NCI-H146 treated with DMSO at 0.1 percent for 48 hours (cell line): ENCODE results near the gene GJD3.
"Not testable (repeated sequence)": the region's sequence is repeated elsewhere in the genome, so short reads cannot be mapped to it uniquely, and the experiment has no call there.

Experiments used
- DNase-seq: peaks from one replicate; lab custom pipeline; 2025; ENCODE audit not compliant: unreplicated experiment; lab: John Stamatoyannopoulos, UW

Gene GJD3, protein sequence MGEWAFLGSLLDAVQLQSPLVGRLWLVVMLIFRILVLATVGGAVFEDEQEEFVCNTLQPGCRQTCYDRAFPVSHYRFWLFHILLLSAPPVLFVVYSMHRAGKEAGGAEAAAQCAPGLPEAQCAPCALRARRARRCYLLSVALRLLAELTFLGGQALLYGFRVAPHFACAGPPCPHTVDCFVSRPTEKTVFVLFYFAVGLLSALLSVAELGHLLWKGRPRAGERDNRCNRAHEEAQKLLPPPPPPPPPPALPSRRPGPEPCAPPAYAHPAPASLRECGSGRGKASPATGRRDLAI

DNA sequence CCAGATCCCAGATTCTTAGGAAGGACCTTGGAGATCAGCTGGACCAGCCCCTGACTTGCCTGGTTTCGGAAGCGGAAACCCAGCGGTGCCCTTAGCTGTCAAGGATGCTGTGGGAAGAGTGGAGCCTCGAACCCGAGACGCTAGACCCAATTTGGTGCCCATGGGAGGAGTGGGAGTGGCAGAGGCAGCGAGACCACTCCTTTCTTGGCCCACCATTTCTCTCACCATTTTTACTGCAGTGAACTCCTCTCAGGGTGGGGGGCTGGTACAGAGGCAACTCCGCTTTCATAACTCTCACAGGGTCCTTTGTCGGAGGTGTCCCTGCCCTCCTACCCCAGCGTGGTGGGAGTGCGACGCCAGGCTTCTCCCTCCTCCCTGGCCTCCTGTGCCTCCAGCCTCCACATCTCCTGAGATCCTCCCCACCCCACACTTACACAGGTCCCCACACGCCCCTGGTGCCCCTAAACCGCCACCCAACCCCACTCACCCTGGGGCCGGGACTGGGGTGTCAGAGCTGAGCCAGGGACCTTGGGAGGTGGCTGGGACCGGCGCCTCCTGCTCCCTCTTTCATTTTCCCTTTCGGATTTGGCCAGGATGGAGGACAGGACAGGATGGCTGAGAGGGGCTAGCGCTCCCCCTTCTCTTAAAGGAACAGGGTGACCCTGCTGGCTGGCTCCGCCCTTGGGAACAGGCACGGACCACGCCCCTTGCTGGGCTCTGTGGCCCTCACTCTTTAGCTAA lies at the start of gene GJD3:
TSS of gene GJD3 (minus strand) at position 617 of the 741 bp plus-strand sequence. CDS start 922 bp downstream, outside the sequence.
- no peak for DNase-seq

DNA sequence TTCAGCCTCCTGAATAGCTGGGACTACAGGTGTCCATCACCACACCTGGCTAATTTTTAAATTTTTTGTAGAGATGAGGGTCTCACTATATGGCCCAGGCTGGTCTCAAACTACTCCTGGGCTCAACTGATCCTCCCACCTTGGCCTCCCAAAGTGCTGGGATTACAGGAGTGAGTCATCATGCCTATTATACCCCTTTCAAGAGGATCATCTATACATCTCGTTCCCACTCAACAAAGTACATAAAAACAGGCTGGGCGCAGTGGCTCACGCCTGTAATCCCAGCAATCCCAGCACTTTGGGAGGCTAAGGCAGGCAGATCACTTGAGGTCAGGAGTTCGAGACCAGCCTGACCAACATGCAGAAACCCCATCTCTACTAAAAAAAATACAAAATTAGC lies 49.8 kb upstream of the GJD3 start:
- DNase-seq = not testable (repeated sequence)

DNA sequence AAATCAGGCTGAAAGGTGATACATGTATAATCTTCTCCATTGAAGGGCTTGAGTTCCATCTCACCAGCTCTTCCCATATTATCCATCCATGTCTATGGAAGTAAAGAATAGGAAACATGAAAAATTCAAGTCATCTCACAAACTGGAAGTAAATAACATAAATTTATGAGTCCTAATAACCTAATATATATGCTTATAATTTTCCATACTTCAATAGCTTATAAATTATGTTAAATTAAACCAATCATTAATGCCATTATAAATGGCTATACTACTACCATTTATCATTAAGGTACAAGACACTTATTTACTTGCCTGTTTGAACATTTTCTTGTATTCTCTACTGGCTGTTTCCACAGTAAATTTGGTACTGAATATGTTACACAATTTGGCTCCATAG lies 48.3 kb upstream of the GJD3 start:
- no peak for DNase-seq

DNA sequence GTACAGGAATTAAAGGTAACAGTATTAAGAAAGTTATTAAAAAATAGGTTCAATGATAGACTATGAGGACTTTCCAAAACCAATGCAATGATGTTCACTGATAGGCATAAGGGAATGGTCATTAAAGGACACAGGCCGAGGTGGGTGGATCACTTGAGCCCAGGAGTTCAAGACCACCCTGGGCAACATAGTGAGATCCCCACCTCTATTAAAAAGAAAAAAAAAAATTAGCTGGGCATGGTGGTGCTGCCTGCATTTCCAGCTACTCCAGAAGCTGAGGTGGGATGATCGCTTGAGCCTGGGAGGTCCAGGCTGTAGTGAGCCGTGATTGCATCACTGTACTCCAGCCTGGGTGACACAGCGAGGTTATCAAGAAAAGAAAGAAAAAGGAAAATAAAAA lies 47.3 kb upstream of the GJD3 start:
- DNase-seq = no peak

DNA sequence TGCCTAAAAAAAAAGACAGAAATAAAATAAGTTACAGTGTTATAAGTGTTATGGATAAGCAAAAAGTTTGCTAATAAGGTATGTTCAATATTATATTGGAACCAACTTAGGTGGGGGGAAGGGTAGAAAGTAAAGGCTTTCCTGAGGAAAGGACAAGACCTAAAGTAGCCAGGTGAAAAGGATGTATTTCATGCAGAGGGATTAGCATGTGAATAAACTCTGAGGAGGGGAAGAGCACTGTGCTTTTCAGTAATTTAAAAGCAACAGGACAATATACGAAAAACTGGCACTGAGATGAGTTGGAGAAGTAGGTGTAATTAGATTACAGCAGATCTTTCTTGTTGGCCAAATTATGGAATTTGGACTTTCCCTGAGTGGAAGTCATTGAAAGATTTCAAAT lies 45.5 kb upstream of the GJD3 start:
- DNase-seq = no peak

DNA sequence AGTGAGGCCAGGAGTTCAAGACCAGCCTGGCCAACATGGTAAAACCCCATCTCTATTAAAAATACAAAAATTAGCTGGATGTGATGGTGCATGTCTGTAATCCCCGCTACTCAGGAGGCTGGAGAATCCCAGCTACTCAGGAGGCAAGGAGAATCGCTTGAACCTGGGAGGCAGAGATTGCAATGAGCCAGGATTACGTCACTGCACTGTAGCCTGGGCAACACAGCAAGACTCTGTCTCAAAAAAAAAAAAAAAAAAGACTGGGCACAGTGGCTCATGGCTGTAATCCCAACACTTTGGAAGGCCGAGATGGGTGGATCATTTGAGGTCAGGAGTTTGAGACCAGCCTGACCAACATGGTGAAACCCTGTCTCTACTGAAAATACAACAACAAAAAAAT lies 45.0 kb upstream of the GJD3 start:
- DNase-seq = not testable (repeated sequence)

DNA sequence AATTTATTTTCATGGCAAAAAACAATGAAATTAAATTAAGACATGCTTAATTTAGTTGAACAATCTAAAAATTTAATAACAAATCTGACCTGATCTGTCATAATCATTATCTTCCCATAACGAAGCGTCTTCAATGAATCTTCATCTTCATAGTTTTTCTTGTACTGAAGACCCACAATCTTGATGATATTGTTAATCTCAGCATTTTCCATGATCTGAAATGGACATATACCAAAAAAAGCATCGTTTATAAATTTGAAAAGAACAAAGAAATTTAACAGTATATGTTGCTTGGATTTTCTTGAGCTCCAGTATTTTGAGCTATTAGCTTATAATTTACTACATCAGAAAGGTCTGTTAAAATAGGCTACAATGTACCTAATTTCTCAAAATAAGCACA lies 42.9 kb upstream of the GJD3 start:
- no peak for DNase-seq

DNA sequence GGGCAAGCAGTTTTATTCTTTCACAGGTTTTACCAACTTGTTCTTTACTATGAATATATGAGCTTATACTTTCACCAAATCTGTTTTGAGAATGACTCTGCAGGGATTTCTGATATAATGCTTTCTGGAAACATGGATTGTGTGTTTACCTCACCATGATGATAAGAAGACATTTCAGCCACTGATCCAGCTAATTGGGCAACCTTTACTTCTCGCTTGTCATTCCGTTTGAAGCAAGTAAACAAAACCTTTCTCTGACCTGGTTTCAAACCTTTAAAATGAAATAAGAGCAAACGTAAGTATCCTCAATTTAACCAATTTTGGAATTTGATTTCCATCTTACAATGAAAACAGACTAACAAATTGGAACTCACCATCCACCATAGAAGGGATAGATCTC lies 39.5 kb upstream of the GJD3 start:
- DNase-seq = no peak

DNA sequence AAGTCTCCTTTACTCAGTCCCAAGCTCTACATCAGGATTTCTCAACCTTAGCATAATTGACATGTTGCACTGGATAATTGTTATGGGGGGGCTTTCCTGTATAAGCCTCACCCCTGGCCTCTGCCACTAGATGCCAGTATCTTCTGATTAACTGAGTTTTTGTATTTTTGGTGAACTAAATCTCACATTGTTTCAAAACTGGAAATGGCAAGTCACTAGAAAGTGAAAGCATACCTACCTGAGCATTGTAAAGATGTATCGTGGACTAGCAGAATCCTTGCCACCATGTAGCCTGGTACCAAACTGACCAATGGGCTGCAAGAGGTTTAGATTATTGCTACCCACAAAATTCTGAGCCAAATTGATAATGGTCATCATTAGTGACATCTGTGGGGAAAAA lies 38.1 kb upstream of the GJD3 start:
- DNase-seq = no peak

DNA sequence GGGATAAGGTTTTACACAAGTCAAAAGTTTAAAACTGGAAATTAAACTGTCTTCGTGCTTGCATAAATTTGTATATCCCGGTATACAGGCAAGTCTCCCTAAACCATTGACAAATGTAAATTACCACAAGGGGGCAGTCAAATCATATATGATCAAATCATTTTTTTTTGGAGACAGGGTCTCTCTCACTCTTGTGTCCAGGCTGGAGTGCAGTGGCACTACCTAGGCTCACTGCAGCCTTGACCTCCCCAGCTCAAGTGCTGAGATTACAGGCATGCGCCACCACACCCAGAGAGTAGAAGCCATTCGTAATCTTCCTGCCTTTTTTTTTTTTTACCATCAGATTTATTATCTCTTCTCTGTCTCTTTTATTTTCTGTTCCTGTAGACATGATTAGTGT lies 34.6 kb upstream of the GJD3 start:
- DNase-seq = no peak

DNA sequence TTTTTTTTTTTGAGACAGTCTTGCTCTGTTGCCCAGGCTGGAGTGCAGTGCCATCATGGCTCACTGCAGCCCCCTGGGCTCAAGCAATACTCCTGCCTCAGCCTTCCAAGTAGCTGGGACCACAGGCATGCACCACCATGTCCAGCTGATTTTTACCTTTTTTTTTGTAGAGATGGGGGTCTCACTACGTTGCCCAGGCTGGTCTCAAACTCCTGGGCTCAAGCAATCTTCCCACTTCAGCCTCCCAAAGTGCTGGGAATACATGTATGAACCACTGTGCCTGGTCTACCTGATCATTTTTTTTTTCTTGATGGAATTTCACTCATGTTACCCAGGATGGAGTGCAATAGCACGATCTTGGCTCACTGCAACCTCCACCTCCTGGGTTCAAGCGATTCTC lies 22.0 kb upstream of the GJD3 start:
- not testable (repeated sequence) for DNase-seq

DNA sequence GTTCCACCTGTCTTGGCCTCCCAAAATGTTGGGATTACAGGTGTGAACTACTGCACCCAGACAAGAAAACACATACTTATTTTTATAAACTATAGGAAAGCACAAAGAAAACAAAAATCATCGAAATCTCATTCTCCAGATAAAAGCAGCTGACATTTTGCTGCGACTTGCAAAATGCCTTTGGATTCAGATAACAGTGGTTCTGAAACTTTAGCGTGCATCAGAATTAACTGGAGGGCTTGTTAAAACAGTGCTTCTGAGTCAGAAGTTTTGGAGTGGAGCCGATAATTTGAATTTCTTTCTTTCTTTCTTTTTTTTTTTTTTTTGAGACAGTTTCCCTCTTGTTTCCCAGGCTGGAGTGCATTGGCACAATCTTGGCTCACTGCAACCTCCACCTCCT lies 17.7 kb upstream of the GJD3 start:
- DNase-seq = no peak

DNA sequence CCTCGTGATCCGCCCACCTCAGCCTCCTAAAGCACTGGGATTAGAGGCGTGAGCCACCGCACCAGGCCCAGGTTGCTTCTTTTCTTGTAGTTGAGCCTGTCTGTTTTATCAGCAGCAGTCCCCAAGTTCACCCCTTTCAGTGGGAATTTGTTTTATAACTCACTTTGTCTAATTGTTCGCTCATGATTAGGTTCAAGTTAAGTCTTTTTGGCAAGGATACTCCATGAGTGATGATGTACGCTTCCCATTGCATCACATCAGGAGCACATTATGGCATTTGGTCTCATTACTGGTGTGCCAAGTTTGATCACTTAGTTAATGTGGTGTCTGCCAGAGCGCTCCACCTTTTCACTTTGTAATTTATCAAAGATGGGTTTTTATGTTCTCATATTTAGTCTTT lies 14.4 kb upstream of the GJD3 start:
- DNase-seq = no peak

DNA sequence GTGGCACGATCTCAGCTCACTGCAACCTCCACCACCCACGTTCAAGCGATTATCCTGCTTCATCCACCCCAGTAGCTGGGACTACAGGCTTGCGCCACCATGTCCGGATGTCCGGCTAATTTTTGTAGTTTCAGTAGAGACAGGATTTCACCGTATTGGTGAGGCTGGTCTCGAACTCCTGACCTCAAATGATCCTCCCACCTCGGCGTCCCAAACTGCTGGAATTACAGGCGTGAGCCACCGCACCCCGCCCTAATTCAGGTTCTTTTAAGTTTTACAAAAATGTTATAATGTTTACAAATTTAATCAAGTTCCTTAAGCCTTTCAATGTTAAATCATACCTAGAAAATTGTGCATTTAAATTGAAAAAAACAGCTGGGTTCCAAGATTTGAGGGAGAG lies 13.3 kb upstream of the GJD3 start:
- DNase-seq = no peak

DNA sequence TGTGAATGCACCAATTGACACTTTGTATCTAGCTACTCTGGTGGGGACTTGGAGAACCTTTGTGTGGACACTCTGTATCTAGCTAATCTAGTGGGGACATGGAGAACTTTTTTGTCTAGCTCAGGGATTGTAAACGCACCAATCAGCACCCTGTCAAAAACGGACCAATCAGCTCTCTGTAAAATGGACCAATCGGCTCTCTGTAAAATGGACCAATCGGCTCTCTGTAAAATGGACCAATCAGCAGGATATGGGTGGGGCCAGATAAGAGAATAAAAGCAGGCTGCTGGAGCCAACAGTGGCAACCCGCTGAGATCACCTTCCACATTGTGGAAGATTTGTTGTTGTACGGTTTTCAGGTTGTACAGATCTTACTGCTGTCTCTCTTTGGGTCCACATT lies 12.0 kb upstream of the GJD3 start:
- not testable (repeated sequence) for DNase-seq

DNA sequence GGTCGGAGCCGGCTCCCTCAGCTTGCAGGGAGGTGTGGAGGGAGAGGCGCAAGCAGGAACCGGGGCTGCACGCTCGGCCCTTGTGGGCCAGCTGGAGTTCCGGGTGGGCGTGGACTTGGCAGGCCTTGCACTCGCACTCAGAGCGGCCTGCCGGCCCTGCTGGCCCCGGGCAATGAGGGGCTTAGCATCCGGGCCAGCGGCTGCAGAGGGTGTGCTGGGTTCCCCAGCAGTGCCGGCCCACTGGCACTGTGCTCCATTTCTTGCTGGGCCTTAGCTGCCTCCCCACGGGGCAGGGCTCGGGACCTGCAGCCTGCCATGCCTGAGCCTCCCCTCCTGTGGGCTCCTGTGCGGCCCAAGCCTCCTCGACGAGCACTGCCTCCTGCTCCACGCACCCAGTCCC lies 11.2 kb upstream of the GJD3 start:
- DNase-seq = not testable (repeated sequence)

DNA sequence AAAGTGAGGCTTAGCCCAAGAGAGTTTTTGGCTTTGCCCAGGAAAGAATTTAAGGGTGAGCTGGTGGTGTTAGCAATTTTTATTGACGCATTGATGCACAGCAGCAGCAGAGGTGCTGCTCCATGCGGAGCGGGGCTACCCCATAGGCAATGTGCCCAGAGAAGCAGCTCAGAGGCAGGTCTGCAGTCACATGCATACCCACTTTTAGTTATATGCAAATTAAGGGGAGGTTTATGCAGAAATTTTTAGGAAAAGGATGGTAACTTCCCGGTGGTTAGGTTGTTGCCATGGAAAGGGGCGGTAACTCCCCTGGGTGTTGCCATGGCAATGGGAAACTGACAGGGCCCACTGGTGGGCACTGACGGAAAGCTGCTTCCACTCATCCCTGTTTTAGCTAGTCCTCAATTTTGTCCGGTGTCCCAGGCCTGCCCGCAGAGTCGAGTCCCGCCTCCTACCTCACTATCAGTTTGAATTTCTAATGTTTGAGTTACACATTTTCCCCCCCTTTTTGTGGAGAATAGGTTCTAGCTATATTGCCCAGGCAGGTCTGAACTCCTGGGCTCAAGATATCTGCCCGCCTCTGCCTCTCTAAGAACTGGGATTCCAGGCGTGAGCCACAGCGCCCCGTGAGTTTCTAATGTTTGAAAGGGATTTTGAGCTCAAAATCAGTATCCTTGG lies 10.4 kb upstream of the GJD3 start:
- no peak for DNase-seq

DNA sequence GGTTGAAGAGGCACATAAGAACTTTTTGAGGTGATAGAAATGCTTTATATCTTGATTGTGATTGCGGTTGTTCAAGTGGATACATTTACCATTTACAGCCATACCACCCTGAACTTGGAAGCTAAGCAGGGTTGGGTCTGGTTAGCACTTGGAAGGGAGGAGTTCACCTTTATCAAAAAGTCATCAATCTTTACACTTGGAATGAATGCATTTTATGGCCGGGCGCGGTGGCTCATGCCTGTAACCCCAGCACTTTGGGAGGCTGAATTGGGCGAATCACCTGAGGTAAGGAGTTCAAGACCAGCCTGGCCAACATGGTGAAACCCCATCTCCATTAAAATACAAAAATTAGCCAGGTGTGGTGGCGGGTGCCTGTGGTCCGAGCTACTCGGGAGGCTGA lies 9.5 kb upstream of the GJD3 start:
- DNase-seq = no peak

DNA sequence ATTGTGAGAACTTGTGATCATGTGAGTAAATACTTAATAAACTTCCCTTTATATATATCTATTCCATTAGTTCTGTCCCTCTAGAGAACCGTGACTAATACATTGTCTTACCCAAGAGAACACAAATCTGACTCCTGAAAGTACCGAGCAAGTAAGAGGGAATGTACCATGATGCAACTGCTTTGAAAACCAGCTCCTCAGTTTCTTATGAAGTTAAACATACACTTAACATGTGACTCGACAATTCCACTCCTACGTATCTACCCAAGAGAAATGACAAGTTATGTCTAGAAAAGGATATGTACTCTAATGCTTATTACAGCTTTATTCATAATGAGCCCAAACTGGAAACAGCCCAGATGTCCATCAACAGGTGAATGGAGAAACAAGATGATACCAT lies 8.8 kb upstream of the GJD3 start:
- DNase-seq = no peak

DNA sequence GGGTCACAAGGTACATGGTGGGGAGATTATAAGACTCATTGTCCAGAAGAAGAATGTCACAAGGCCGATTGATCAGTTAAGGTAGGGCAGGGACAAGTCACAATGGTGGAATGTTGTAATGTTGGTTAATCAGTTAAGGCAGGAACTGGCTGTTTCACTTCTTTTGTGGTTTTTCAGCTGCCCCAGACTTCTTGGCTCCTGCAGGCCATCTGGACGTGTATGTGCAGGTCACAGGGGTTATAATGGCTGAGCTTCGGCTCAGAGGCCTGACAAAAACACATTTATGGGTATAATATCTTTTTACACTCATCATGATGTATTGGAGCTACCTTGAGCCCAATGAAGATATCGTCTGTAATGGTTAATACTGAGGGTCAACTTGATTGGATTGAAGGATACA lies 8.1 kb upstream of the GJD3 start:
- DNase-seq = not testable (repeated sequence)

DNA sequence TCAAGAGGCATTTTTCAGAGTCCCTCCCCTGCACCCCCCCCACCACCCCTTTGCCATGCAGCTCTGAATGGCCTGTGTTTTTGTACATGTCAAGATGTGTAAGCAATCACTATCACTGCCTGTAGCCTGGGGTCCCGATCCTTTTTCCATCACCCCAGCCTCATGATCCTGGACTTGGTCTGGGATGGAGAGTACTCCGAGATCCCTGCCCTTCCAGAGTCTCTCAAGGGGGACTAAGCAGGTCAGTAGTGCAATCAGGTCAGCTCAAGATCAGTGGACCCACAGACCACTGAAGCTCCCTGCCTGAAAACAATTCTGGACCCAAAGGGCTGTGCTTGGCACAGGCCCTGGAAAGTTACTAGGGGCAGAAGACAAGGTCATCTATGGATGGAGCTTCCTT lies 7.5 kb upstream of the GJD3 start:
- DNase-seq = no peak

DNA sequence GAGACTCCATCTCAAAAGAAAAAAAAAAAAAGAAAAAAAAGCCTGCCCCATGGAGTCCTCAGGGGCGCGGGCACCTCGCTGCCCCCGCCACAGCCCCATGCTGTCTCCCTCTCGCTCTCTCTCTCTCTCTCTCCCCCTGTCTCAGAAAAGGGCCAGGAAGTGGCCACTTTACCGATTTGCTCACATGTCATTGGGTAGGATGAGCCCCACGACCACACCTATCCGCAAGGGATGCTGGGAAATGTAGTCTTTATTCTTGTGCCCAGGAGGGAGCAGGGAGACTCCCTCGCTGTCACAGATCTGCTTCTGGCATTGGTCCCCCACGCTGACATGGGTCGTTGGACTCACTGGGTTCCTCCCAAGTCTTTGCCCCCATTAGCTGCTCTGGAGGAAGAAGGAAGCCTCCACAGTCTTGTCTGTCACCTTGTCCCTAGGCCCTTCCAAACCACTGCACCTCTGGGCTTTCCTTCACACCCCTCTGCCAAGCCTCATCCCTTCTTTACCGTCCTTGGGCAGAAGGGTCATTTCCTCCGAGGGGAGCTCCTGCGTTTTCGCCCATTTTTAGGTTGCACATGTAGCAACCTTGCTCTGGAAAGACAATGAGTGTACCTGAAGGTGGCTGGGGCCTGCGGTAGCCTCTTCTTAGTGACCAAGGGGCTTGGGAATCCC lies 6.9 kb upstream of the GJD3 start:
- DNase-seq = no peak
